Endodermal cell (in vitro differentiated cells): ENCODE measurements around the gene MARK1. TPM values are rescaled to one million over a fixed set of nuclear protein-coding genes. Genes with fewer than 3 reads are reported as not detected.

Experiments
- DNase-seq: peaks from one replicate; pipeline ENCODE4 v3.0.0-alpha.2; 2017
- H3K27ac ChIP-seq: 2 replicates; pipeline ENCODE4 v1.5.1; 2013; ENCODE audit warnings: mild to moderate bottlenecking, low read depth, low read length, moderate library complexity
- H3K27me3 ChIP-seq: 2 replicates; pipeline ENCODE4 v1.6.1; 2013; ENCODE audit warnings: mild to moderate bottlenecking, low read length, moderate library complexity; ENCODE audit not compliant: insufficient read depth, control insufficient read depth, poor library complexity, severe bottlenecking
- H3K36me3 ChIP-seq: 2 replicates; pipeline ENCODE4 v1.7.0; 2013; ENCODE audit warnings: mild to moderate bottlenecking, low read length, moderate library complexity; ENCODE audit not compliant: control insufficient read depth, insufficient read depth
- H3K4me1 ChIP-seq: one replicate; pipeline ENCODE4 v1.7.0; 2013; ENCODE audit warnings: low read length; ENCODE audit not compliant: control insufficient read depth, insufficient read depth
- H3K4me3 ChIP-seq: 2 replicates; pipeline ENCODE4 v1.5.1; 2013; ENCODE audit warnings: mild to moderate bottlenecking, low read length, moderate library complexity
- H3K9ac ChIP-seq: 2 replicates; pipeline ENCODE4 v1.6.1; 2013; ENCODE audit warnings: mild to moderate bottlenecking, low read length, moderate library complexity; ENCODE audit not compliant: poor library complexity, severe bottlenecking; ENCODE audit errors: extremely low read depth
- H3K9me3 ChIP-seq: 2 replicates; pipeline ENCODE4 v1.6.1; 2013; ENCODE audit warnings: mild to moderate bottlenecking, low read length, moderate library complexity; ENCODE audit not compliant: control insufficient read depth
- H3K27ac Mint-ChIP-seq: 2 replicates; pipeline ENCODE4 v1.8.0; 2020; ENCODE audit warnings: mixed read lengths
- H3K27me3 Mint-ChIP-seq: 2 replicates; pipeline ENCODE4 v1.8.0; 2021; ENCODE audit warnings: mild to moderate bottlenecking, mixed read lengths; ENCODE audit not compliant: insufficient read depth
- H3K36me3 Mint-ChIP-seq: 2 replicates; pipeline ENCODE4 v1.8.0; 2020; ENCODE audit warnings: low read depth, mixed read lengths
- H3K4me1 Mint-ChIP-seq: 2 replicates; pipeline ENCODE4 v1.8.0; 2020; ENCODE audit warnings: mixed read lengths
- H3K4me3 Mint-ChIP-seq: 2 replicates; pipeline ENCODE4 v1.8.0; 2020; ENCODE audit warnings: mild to moderate bottlenecking, moderate library complexity, mixed read lengths
- H3K9me3 Mint-ChIP-seq: 2 replicates; pipeline ENCODE4 v1.8.0; 2020; ENCODE audit warnings: mild to moderate bottlenecking, mixed read lengths
- WGBS, 2 experiments: methylation state at CpG; one replicate each; pipeline versions ENCODE4 v1.1.5 to v1.1.7; 2013; ENCODE audit warnings: missing lambda C conversion rate in 2 of 2, mixed read lengths in 1 of 2; ENCODE audit not compliant: insufficient coverage in 1 of 2, insufficient read length in 1 of 2; 5-methylcytosine and 5-hydroxymethylcytosine counted together
- total RNA-seq, 2 donors: library from RNA; stranded (reverse); fragmentation: NEBNext Ultra II Directional in 1 of 2; extraction: Animal tissue kit (Norgen Biotek cat#: 25700) in 1 of 2; gene quantifications; 2 replicates in 1 of 2; 3 replicates in 1 of 2; pipeline ENCODE4 v1.2.1, GENCODE V29; 2021
- TF ChIP-seq, protein P1 (sequence below): fragments of 200-600 bp; sonication (generic); conservative IDR thresholded peaks from 2 replicates; pipeline ENCODE4 v1.5.0; 2021; ENCODE audit warnings: antibody characterized with exemption, mild to moderate bottlenecking

The MARK1 gene
- total RNA-seq, 2 donors from 2014 or later = 8.8 to 12.6 TPM

DNA sequence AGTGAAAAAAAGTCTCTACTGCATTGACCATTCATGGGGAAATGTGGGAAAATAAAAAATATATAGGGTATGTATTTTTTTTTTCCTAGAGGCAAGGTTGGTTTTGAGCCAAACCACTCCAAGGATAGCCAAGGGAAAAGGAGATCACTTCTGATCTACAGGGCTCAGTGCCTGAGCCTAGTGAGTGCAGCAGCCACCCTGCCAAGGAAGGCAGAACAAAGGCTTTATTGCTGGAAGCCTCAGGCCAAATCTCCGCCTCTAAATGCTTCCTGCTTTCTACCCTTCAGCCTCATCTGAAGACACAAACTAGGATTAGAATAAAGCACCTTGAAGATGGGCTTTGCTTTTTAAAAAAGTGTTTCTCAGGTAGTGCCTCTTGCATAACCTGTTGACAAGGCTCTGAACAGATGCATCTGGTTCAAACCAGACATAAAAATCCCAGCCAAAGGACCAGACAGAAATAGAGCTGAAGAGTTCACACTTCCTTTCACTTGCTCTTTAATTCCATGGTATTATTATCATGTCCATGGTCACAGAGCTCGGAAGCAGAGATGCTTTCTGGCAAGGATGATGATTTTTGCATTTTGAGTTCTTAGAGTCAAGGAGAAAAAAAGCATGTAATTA, 172.7 kb downstream of the MARK1 start:
- Histone ChIP-seq H3K9me3 (no peaks in the 10 kb centered on the region), H3K4me3 (no peak overlapping the region), H3K36me3 (no peaks in the 10 kb centered on the region), H3K27ac (no peak overlapping the region), H3K9ac (no peak overlapping the region), H3K27me3 (no peaks in the 10 kb centered on the region), H3K4me1 (no peaks in the 10 kb centered on the region)
- Mint-ChIP-seq H3K36me3 (peaks cover 2% of the 10 kb centered on the region), H3K4me1 (peaks cover 6% of the 10 kb centered on the region), H3K9me3 (no peaks in the 10 kb centered on the region), H3K4me3 (no peak overlapping the region), H3K27ac (no peak overlapping the region), H3K27me3 (no peaks in the 10 kb centered on the region)
- TF ChIP-seq, protein P1, sequence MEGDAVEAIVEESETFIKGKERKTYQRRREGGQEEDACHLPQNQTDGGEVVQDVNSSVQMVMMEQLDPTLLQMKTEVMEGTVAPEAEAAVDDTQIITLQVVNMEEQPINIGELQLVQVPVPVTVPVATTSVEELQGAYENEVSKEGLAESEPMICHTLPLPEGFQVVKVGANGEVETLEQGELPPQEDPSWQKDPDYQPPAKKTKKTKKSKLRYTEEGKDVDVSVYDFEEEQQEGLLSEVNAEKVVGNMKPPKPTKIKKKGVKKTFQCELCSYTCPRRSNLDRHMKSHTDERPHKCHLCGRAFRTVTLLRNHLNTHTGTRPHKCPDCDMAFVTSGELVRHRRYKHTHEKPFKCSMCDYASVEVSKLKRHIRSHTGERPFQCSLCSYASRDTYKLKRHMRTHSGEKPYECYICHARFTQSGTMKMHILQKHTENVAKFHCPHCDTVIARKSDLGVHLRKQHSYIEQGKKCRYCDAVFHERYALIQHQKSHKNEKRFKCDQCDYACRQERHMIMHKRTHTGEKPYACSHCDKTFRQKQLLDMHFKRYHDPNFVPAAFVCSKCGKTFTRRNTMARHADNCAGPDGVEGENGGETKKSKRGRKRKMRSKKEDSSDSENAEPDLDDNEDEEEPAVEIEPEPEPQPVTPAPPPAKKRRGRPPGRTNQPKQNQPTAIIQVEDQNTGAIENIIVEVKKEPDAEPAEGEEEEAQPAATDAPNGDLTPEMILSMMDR = no peak
- 67 to 86% methylated on average over 1 to 2 of the region's 2 CpGs for WGBS, 2 experiments
- DNase-seq = no peak

DNA sequence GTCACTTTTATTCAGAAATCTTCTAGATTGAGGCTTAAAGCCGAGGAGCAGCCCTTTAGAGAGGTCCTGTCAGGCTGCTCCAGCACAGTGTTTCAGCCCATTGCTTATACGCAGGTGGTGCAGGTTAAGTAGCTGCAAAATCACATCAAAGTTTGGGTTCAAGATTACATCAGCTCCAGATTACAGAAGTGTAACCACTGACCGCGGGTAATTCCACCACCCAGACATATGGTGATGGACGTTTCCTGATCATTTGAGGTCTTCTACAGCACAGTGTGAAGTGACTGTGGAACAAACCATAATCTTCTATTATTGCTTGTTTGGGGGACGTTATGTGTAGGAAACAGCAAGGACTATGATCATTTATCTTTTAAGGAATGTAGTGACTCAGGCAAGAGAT, 174.0 kb downstream of the MARK1 start:
- Mint-ChIP-seq H3K9me3 (no peaks in the 10 kb centered on the region), H3K27me3 (no peaks in the 10 kb centered on the region), H3K36me3 (peaks cover 2% of the 10 kb centered on the region), H3K27ac (no peak overlapping the region), H3K4me3 (no peak overlapping the region), H3K4me1 (peaks cover 12% of the 10 kb centered on the region)
- Histone ChIP-seq H3K27me3 (no peaks in the 10 kb centered on the region), H3K36me3 (no peaks in the 10 kb centered on the region), H3K4me1 (peaks cover 4% of the 10 kb centered on the region), H3K9ac (no peak overlapping the region), H3K4me3 (no peak overlapping the region), H3K9me3 (no peaks in the 10 kb centered on the region), H3K27ac (no peak overlapping the region)
- DNase-seq = no peak
- 93 to 98% methylated on average over 5 to 6 of the region's 6 CpGs for WGBS, 2 experiments
- TF ChIP-seq, protein P1 = no peak

DNA sequence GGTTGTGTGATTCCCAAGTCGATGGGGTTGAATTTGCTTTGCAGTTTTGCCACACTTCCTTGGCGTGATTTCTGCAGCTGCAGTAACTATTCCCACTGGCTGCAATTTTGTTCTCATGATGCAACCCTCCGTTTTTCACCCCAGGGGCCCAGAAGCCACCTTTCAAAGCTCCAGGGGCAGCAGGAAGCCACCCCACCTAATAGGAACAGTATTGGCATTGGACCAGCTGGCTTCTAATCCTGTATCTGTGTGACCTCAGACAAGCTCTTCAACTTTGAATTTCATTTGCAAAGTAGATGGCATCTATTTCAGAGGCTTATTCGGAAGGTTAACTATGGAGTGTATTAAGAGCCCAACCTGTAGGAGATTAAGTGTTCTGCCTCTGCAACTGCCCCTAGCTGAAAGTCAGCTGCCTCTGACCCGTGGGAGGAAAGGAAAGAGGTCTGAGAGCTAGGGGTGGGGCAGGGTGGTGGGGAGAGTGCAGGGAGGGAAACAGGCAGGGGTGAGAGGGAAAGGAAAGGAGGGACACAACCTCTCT, 174.9 kb downstream of the MARK1 start:
- Histone ChIP-seq H3K9ac (no peak overlapping the region), H3K27me3 (no peaks in the 10 kb centered on the region), H3K4me1 (peaks cover 4% of the 10 kb centered on the region), H3K27ac (no peak overlapping the region), H3K9me3 (no peaks in the 10 kb centered on the region), H3K4me3 (no peak overlapping the region), H3K36me3 (no peaks in the 10 kb centered on the region)
- Mint-ChIP-seq H3K27me3 (no peaks in the 10 kb centered on the region), H3K27ac (no peak overlapping the region), H3K4me3 (no peak overlapping the region), H3K9me3 (no peaks in the 10 kb centered on the region), H3K4me1 (peaks cover 12% of the 10 kb centered on the region), H3K36me3 (no peaks in the 10 kb centered on the region)
- no peak for DNase-seq
- WGBS, 2 experiments = 79 to 87% methylated on average over 4 to 5 of the region's 5 CpGs
- TF ChIP-seq, protein P1 = no peak
